HG02938 (cell line): Measurements from ENCODE around the gene CHSY1.

Experiments used
- ATAC-seq: cut with Tn5 transposase; IDR thresholded peaks from one replicate; pipeline ENCODE4 v1.9.1; 2021; ENCODE audit warnings: mild to moderate bottlenecking, moderate library complexity; ENCODE audit not compliant: unreplicated experiment

CHSY1 gene

DNA sequence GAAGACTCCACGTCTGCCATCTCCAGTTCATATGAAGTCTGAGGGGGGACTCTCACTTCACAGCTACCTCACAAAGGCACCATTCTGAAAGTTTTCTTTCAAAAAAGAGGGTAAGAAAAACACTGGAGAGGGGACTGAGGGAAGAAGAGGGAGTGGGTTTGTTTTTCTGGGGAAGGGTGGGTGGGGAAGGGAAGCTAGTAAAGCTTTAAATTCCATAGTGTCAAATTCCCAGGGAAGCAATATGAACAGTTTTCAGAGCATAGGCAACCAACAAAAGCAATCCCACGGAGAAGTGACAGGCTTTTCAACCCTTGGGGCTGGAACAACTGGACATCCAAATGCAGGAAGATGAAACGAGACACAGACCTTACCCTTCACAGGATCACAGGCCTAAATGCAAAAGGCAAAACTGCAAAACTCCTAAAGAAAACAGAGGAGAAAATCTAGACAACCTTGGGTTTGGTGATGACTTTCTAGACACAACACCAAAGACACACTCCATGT is 61.7 kb downstream of the CHSY1 start:
- no peak for ATAC-seq

DNA sequence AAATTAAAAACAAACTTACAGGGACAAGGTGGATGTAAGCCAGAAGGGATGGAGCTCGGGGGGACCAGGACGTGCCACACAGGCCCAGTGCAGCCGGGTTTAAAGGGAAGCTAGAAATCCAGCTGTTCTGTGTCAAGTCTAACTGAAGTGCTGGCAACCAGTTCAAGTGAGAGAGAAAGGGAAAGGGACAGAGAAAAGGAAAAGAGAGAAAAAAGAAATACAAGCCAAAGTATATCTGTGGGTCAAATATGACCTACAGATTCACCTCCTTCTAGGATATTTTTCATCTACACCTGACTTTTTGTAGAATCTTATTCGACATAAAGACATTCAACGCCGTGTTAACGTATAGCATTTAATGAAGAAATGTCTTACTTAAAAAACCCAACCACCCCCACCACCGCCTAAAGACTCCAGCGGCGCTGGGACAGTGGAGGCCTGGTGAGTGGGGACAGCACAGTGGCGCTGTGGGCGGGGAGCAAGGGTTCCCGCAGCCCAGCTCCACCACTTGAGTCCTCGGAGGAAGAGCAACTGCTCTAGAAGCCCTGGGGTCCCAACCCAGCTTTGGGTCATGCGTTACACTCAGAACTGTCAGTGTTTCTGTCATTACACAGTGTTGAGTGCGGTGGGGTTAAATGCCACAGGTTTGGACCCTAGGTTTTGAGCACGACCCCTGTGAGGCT is 62.3 kb downstream of the CHSY1 start:
- no peak for ATAC-seq

DNA sequence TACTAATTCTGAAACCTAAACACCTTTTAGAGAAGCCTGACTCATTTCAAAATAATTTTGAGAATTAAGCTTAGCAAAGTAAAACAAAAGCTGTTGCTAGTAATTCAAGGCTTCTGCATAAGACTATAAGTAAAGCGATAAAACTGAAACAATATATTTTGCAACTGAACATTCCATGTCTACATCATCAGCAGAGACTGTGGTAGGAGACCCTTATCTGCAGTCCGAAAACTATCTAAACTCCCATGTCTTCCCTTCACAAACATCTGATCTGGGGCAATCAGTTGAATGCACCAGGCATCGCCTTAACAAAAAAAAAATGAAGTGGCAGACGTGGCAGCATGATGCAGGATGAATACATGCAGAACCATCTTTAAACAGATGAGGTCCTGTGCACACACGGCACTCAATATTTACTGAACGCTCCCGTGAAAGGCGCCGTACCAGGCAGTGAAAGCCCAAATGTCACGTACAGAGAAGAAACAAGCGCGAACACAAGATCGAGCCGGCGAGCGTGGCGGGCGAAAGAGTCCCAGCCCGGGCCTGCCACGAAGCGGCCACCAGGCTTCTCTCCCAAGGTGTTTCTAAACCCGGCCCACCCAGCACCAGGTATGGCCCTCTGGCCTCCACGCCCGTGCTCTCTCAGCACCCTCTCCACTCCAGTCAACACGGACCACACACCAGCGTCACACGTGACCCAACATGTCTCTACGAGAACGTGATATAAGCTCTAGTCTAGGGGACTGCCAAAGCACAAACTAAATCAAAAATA is 63.0 kb downstream of the CHSY1 start:
- peak; percentile 77 for ATAC-seq

DNA sequence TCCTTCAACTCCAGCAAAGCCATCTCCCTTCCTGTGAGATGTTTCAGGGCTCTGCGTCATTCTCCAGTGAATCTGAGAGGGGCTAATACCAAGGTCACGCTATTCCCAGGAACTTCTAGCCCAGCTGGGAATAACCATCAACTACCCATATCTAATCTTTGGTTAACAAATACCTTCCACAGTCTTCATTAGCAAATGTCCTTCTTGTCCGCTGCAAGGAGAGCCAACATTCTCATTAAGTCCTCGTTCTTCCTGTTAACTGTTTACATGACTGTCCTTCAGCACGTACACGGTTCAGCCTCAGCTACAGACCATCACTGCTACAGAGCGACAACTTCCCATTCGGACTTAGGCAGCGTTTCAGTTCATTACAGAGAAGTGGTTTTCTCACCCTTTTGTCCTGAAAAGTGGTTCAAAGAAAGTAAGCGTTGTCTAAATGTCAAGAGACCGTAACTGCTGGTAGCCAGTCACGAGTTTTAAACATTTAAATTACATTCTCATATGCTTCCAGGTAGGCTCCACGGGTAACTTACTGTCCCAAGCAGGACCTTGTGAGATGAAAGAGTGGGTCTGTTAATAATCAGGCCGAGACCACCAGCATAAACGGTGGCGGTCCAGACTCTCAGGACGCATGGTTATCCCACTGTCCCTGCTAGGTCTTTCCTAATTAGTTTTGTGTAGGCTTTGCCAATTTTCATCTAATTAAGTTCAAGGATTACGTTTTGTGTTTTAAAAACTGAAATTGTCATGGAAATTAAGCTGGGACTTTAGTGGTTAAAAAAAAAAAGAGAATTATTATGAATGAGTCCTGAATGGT is 63.8 kb downstream of the CHSY1 start:
- peak; percentile 6 for ATAC-seq

DNA sequence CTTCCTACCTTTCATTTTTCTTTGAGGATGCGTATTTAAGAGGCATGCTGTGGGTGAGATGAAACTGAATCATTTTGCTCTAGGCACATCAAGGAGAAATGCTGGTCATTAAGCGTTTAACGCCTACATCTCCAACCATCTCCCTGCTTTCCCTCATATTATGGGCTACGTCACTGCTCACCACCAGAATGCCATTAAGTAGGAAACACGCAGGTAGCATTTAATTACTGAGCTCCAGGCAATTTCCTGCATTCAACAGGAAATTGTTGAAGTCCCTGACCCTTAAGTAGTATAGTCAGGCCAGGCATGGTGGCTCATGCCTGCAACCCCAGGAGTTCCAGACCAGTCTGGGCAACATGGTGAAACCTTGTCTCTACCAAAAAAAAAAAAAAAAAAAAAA is 66.1 kb downstream of the CHSY1 start:
- ATAC-seq = no peak

DNA sequence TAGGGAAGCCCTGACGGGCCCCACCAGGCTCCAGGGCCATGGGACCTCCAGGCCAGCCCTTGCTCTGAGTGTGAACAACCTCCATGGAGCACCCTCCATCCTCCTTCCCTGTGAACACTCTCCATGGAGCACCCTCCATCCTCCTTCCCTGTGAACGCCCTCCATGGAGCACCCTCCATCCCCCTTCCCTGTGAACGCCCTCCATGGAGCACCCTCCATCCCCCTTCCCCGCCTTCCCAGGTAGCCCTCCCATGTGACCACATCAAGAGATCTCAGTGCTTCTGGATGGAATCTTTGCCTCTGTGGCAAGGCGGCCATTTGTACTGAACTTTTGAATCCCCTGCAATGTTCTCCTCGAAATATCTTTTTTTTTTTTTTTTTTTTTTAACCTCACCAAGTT is 66.5 kb downstream of the CHSY1 start:
- ATAC-seq = no peak

DNA sequence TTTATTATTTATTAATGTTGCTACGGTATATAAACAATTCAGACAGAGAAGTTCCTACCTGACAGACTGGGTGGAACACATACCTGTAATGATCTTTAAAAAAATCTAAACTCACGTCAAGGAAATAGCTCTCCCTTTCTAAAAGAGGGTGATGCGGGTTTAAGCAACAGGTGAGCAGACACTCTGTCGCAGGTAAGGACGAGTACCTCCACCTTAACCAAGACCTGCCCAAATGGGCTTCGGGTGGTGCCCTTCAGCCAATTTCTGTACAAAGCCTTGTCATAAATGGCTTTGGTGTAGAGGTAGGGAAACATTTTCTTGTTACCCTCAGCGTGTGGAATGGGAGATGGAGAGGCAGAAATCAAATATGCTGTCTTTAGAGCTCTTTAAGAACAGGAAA is 67.0 kb downstream of the CHSY1 start:
- ATAC-seq = no peak

DNA sequence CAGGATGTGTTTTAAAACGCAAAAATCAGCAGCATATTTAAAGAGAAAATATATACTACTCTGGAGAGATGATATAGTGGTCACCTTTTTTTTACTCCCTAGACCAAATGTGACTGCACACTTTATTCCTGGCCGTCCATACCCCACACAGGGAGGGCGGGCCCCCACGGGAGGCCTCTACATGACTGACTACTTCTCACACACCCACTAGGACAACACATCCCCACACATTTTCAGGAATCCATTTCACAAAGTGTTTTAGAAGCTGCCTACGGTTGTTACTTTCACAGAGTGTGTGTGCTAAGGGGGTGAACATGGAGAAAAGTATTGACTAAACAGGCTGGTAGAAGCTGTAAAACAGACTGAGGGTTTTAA is 67.9 kb downstream of the CHSY1 start:
- no peak for ATAC-seq

DNA sequence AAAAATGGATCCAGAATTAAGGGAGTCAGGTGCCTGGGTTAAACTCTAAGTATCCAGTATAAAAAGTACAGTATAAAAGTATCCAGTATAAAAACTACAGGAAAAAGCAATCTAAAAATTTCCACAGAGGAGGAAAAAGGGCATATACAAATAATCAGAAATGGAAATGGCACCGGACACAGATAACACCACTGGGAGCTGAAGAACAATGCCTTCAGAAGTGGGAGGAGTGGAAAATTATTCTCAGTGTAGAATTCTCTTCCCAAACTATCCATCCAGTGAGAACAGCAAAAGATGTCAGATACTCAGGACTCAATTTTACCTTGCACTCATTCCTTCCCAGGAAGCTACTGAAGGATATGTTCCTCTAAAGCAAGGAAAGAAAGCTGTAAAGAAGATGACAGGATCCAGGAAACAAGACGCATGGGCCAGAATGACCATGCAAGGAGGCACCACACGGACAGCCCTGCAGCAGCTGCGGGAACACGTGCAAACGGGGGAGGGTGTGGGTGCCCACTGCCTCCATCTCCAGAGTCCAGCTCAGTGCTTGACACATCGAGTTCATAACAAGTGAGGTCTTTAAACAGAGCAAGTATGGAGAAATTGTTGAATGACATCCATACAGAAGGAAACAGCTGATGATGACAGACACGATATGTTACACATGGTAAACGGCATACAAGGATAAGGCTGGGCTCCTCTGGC is 68.5 kb downstream of the CHSY1 start:
- no peak for ATAC-seq

DNA sequence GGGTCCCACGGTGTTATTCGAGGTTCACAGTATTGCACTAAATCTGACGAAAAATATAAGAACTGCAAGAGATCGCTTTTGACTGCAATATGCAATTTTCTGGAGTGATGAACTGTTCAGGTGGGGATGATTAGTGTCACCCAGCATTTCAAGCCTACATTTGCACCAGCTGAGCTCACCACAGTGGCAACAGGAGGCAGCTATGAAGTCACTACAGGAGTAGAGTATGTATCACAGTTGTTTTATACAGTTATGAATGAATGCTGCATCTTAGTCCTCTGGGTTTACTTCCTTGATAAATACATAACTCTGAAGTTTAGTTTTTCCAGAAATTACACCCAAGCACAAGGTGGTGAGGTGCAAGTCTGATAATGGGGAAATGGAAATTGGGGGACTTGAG is 69.6 kb downstream of the CHSY1 start:
- no peak for ATAC-seq

DNA sequence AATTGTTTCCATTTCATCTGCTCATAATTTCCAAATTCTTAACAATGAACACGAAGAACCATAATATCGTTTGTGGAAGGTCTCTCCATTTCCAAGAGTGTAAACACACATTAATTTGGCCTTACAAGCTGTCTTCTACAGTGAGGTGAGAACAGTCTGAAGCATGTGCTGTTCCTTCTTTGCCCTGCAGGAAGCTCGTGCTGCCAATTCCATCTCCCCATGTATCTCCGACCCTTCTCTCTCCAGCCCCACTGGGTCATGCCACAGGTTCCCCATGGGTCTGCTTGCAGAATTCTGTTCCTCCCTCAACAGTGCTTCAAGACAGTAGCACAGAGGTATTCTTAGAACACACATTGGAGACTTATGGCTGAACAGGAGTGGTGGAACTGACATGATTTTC is 70.5 kb downstream of the CHSY1 start:
- no peak for ATAC-seq

DNA sequence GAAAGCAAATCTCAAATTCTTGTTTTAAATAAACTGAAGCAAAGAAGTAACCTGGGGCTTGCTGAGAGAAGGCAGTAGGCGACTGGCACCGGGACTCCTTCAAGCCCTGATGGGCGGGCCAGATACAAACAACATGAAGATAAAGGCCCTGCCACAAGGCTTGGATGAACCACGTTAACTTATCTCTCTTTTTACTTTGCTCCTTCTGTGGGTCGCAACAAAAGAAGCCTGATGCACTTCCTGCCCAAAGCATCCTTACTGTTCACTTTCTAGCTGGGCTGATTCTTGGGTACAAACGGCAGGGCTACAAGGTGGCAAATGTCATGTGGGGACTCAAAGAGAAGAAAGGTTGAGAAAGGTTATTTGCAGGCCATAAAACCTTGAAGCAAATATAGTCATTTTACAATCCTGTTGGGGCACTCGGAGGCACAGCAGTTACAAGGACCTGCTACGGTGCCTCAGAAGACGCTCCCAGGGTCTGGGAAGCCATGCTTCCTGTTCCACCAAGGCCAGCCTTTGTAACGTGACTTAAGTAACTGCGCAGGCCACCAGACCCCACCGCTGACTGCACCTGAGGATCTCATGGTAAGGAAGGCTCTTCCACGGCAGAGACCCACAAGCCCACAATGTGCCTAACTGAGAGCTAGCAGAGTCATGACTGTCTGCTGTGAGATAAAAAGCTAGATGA is 71.1 kb downstream of the CHSY1 start:
- no peak for ATAC-seq

DNA sequence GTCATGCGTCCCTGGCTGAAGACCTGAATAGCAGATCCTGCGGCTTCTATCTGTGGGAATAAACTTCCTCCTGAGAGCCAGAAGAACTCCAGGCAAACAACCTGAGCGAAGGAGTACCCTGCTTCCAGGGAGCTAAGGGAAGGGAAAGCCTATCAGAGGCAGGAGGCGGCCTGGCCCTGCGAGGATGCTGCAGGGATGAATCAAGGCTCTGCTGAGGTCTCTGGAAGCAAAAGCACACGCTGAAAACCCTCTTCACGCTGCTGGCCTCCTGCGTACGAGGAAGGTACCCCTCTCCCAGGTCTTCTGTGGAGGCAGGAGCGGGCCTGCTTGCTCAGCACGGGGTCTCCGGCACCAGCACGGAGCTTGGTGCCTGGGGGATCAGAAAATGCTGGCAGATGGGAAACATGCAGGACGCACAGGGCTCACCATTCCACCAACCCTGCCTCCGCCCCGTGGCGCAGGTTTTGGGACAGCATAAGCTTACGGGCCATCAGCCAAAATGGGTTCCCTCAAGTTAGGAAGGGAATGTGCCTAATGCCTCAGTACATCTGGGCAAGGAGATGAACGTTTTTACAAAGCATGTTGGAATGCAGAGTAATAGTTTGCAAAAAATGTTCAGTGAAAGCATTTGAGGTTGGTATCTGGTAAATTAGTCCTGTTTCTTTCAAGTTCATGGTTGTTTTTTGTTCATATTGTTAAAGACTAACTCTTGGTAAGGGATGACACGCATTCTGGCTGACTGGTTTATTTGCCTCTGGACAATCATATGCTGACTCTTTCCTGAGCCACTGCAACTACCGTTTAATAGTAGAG is 72.3 kb downstream of the CHSY1 start:
- no peak for ATAC-seq

DNA sequence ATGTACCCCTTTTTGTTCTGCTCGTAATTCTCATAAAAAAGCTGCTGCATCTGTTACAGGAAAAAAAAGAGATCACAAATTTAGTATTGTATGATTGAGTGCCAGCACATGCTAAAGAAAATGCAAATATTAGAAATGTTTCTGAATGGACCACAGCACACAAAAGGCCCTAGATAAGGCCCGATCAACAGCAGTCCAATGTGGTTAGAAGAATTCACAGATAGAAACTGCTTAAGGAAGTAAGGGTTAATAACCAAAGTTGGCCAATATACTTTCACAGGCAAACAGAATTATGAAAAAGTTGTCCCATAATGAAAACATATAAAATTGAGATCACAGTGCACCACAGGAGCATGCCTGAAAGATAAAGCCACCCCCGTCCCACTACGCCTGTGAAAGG is 72.9 kb downstream of the CHSY1 start:
- ATAC-seq = no peak

DNA sequence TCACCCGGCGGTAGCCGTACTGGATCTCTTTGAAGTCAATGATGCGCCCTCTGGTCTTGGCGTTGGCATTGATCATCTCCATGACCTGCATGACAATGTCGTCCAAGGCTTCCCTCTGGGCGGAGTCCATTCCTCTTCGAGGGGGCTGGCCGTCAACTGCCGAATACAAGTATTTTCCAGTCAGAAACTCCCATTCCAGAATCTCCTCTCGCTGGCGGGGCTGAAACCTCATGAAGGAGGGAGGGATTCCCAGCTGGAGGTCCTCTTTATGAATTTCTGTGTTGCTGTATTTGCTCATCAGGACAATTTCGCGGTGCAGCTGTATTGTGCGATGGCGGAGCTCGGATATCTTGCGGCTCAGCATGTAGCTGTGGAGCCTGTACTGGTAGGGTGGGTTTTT is 73.4 kb downstream of the CHSY1 start:
- ATAC-seq = no peak

DNA sequence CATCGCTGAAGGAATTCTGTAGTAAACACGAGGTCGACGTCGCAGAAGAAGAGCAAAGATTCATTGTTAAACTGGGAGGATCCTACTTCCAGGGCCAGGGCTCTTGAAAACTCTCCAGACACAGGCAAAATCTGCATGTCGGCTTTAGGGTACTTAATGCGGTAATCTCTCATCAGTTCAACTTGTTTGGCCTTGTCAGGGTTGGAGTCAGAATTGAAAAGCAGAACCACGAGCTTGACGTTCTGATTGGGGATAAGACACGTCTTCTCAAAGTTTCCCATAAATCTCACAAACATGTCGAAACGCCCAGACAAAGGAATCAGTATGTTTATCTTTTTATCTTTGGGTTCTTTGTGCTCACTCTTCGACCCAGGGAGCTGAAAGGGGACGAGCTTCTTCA is 74.0 kb downstream of the CHSY1 start:
- ATAC-seq = no peak

DNA sequence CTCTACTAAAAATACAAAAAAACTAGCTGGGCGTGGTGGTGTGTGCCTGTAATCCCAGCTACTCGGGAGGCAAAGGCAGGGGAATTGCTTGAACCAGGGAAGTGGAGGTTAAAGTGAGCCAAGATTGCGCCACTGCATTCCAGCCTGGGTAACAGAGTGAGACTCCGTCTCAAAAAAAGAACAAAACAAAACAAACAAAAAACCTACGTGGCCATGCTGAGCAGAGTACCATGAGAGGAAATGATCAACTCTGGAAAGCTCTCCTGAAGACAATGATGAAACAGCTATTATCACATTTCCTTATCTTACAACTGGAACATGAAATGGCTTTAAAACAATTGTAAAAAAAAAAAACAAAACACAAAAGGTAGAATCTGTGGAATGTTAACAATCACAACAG is 75.2 kb downstream of the CHSY1 start:
- no peak for ATAC-seq

DNA sequence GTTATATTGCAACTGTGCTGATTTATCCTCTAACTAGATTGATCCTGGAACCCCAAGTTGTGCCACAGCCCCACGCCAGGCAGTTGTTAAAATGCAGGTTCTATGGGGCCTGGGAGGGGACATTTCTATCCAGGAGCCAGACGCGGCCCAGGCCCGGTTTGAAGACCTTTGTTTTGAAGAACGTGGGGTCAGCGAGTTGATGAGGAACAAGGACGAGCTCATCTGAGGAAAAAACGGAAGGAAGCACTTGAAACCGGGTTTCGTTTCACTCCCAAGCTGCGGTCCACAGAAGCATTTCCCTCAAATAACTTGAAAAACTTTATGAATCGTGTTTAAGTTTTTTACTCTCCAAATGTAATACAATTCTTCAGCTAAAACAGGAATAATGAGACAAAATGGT is 76.4 kb downstream of the CHSY1 start:
- ATAC-seq = no peak

DNA sequence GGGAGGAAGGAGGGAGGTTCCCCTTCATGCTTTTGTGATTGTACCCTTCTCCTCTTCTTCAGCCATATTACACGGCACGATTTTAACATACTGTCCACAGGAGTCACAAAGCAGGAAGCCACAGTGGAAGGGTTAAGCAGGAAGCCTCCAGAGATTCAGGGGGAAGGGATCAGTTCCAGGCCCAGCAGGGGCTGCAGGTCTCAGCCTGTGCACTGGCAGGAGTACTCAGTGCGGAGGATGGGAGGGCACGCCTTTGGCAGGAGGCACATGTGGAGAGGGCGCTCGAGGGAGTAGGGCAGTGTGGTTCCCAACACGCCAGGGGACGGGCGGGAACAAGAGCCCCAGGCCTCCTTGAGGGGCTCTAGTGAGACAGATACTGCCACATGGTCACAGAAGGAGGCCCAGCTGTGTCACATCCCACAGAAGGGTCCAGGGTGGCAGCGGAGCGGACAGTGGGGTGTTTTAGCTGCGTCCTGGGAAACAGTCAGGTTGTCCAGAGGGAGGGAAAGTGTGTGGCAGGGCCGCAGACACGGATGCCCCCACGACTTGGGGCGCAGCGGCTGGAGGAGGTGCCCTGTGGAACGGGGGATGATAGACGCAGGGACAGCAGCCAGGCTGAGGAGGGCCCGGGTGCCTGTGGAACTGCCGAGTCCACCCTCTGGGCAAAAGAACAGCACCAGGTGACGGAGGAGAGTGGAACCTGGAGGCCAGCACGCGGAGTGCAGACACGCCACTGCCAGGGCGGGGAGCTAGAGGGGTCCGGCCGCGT is 77.5 kb downstream of the CHSY1 start:
- ATAC-seq = no peak
